WTC11 (cell line): ENCODE results near the gene CXCL12. TPM values are rescaled to one million over a fixed set of nuclear protein-coding genes. Genes with fewer than 3 reads are reported as not detected.

Experiments used
- ATAC-seq: fragments of 200-7000 bp; cut with Tn5 transposase; 2 replicates; pipeline ENCODE4 v1.10.0; 2021; ENCODE audit warnings: mild to moderate bottlenecking, moderate library complexity
- CTCF ChIA-PET: fragments of 300-600 bp; sonication (Branson Sonifier 250); formaldehyde crosslinking; loops from one replicate; lab custom pipeline; 2021; ENCODE audit warnings: antibody characterized with exemption; lab: Charles Lee
- POLR2A ChIA-PET: fragments of 350-600 bp; sonication (Branson Sonifier 250); formaldehyde crosslinking; loops from one replicate; lab custom pipeline; 2021; ENCODE audit warnings: antibody characterized with exemption; lab: Charles Lee
- DNase-seq: peaks from one replicate; pipeline ENCODE4 v3.0.0; 2021; ENCODE audit warnings: low spot score
- H3K27ac Mint-ChIP-seq: 2 replicates; pipeline ENCODE4 v1.8.0; 2021; ENCODE audit warnings: mixed read lengths
- H3K27me3 Mint-ChIP-seq: 2 replicates; pipeline ENCODE4 v1.8.0; 2021; ENCODE audit warnings: low read depth, mild to moderate bottlenecking, moderate library complexity, mixed read lengths
- H3K36me3 Mint-ChIP-seq: 2 replicates; pipeline ENCODE4 v1.8.0; 2021; ENCODE audit warnings: mixed read lengths
- H3K4me1 Mint-ChIP-seq: 2 replicates; pipeline ENCODE4 v1.8.0; 2022; ENCODE audit warnings: mixed read lengths
- H3K4me3 Mint-ChIP-seq: 2 replicates; pipeline ENCODE4 v1.8.0; 2021; ENCODE audit warnings: mild to moderate bottlenecking, moderate library complexity, mixed read lengths
- H3K9me3 Mint-ChIP-seq: 2 replicates; pipeline ENCODE4 v1.8.0; 2021; ENCODE audit warnings: mixed read lengths
- AFF4 ChIP-seq: sonication (generic); formaldehyde crosslinking; IDR thresholded peaks from 2 replicates; pipeline ENCODE4 v1.8.1; 2023; ENCODE audit warnings: mild to moderate bottlenecking, missing genetic modification reagents, borderline replicate concordance
- E2F1 ChIP-seq: sonication (generic); formaldehyde crosslinking; IDR thresholded peaks from 2 replicates; pipeline ENCODE4 v1.8.0; 2022; ENCODE audit warnings: mild to moderate bottlenecking, missing genetic modification reagents
- IRF2 ChIP-seq: sonication (generic); formaldehyde crosslinking; IDR thresholded peaks from 2 replicates; pipeline ENCODE4 v1.8.0; 2022; ENCODE audit warnings: low read depth, missing genetic modification reagents, borderline replicate concordance
- MAX ChIP-seq: sonication (generic); formaldehyde crosslinking; IDR thresholded peaks from 2 replicates; pipeline ENCODE4 v1.8.0; 2022; ENCODE audit warnings: mild to moderate bottlenecking, missing genetic modification reagents
- NFATC4 ChIP-seq: fragments of 250-450 bp; sonication (Bioruptor Pico); IDR thresholded peaks from 2 replicates; pipeline ENCODE4 v1.9.0; 2021; ENCODE audit warnings: mild to moderate bottlenecking
- OVOL2 ChIP-seq: fragments of 250-450 bp; sonication (Bioruptor Pico); IDR thresholded peaks from 2 replicates; pipeline ENCODE4 v1.9.0; 2021; ENCODE audit warnings: mild to moderate bottlenecking, borderline replicate concordance
- SMAD4 ChIP-seq: sonication (generic); formaldehyde crosslinking; IDR thresholded peaks from 2 replicates; pipeline ENCODE4 v1.8.0; 2022; ENCODE audit warnings: mild to moderate bottlenecking, missing genetic modification reagents
- TCF7 ChIP-seq: sonication (generic); formaldehyde crosslinking; IDR thresholded peaks from 2 replicates; pipeline ENCODE4 v1.8.0; 2022; ENCODE audit warnings: mild to moderate bottlenecking, low read depth, missing genetic modification reagents, moderate library complexity
- TEAD4 ChIP-seq: sonication (generic); formaldehyde crosslinking; IDR thresholded peaks from 2 replicates; pipeline ENCODE4 v1.8.0; 2022; ENCODE audit warnings: mild to moderate bottlenecking, missing genetic modification reagents
- ZBTB43 ChIP-seq: sonication (generic); formaldehyde crosslinking; IDR thresholded peaks from 2 replicates; pipeline ENCODE4 v1.8.1; 2023; ENCODE audit warnings: mild to moderate bottlenecking, missing genetic modification reagents
- ZNF219 ChIP-seq: sonication (generic); formaldehyde crosslinking; IDR thresholded peaks from 2 replicates; pipeline ENCODE4 v1.8.0; 2023; ENCODE audit warnings: missing genetic modification reagents, mild to moderate bottlenecking, borderline replicate concordance
- ZNF532 ChIP-seq: fragments of 250-450 bp; sonication (Bioruptor Pico); IDR thresholded peaks from 2 replicates; pipeline ENCODE4 v1.9.0; 2021; ENCODE audit warnings: mild to moderate bottlenecking, borderline replicate concordance
- total RNA-seq: library from RNA; stranded (reverse); gene quantifications from 3 replicates; pipeline ENCODE4 v1.2.3, GENCODE V29; 2021

CXCL12 gene
- total RNA-seq, 1 experiment from 2014 or later: 52.4 TPM

- peaks cover 3% of the 10 kb centered on the region for H3K36me3 Mint-ChIP-seq
- H3K4me1 Mint-ChIP-seq: peaks cover 54% of the 10 kb centered on the region
- DNase-seq: no peak
- ChIA-PET CTCF (interaction anchor here (0.9 kb wide), 1 partner anchor 27 kb away, joined by 4 read pairs; no protein-coding TSS in a partner anchor), POLR2A (interaction anchor here (0.9 kb wide), 1 partner anchor 8 kb away, joined by 3 read pairs; no protein-coding TSS in a partner anchor)
- no peak overlapping the region for H3K4me3 Mint-ChIP-seq
- no peak for TF ChIP-seq IRF2 (CRISPR knock-in tag)
- TF ChIP-seq ZNF219 (CRISPR knock-in tag): no peak
- TF ChIP-seq ZBTB43: no peak
- no peak for TF ChIP-seq ZNF532 (CRISPR knock-in tag)
- no peak for TF ChIP-seq TEAD4
- no peak for TF ChIP-seq MAX (CRISPR knock-in tag)
- no peak for TF ChIP-seq OVOL2 (CRISPR knock-in tag)
- no peak for TF ChIP-seq NFATC4 (CRISPR knock-in tag)
- no peak for TF ChIP-seq E2F1
- no peak for TF ChIP-seq TCF7
- H3K27ac Mint-ChIP-seq: no peak overlapping the region
- no peaks in the 10 kb centered on the region for H3K9me3 Mint-ChIP-seq
- no peak for ATAC-seq
- no peaks in the 10 kb centered on the region; the same call in 1 of the 2 replicates for H3K27me3 Mint-ChIP-seq
Observed at GRCh38 chr10:44354771-44355170, 30.1 kb downstream of the CXCL12 start.

- H3K4me1 Mint-ChIP-seq: peaks cover 45% of the 10 kb centered on the region
- ATAC-seq: no peak
- H3K27ac Mint-ChIP-seq: no peak overlapping the region
- peaks cover 3% of the 10 kb centered on the region for H3K36me3 Mint-ChIP-seq
- no peaks in the 10 kb centered on the region; the same call in 1 of the 2 replicates for H3K27me3 Mint-ChIP-seq
- no peak overlapping the region for H3K4me3 Mint-ChIP-seq
- POLR2A ChIA-PET: interaction anchor here (1.1 kb wide), 1 partner anchor 32 kb away, joined by 3 read pairs; no protein-coding TSS in a partner anchor
- no peak for TF ChIP-seq SMAD4 (CRISPR knock-in tag)
- no peak for TF ChIP-seq AFF4
- no peaks in the 10 kb centered on the region for H3K9me3 Mint-ChIP-seq
- CTCF ChIA-PET: interaction anchor here (1.1 to 3.1 kb wide), 6 partner anchors 9 to 44 kb away, joined by 3 to 19 read pairs (median 4); no protein-coding TSS in a partner anchor
- DNase-seq: no peak
Observed at GRCh38 chr10:44353721-44354120, 31.2 kb downstream of the CXCL12 start.
